HG02938 (cell line): ENCODE results near the gene HAUS7.

Source experiments
- ATAC-seq: cut with Tn5 transposase; IDR thresholded peaks from one replicate; pipeline ENCODE4 v1.9.1; 2021; ENCODE audit warnings: mild to moderate bottlenecking, moderate library complexity; ENCODE audit not compliant: unreplicated experiment

HAUS7 gene

GRCh38 chrX:153441981-153442380, 28.4 kb downstream of the HAUS7 start:
- no peak for ATAC-seq

- no peak for ATAC-seq
Observed at GRCh38 chrX:153441296-153441695, 29.1 kb downstream of the HAUS7 start.

GRCh38 chrX:153440556-153441135, 29.7 kb downstream of the HAUS7 start:
- no peak for ATAC-seq

GRCh38 chrX:153439977-153440376, 30.4 kb downstream of the HAUS7 start:
- ATAC-seq = no peak

- no peak for ATAC-seq
Observed at GRCh38 chrX:153438532-153438931, 31.8 kb downstream of the HAUS7 start.

- ATAC-seq = no peak
Observed at GRCh38 chrX:153435845-153436244, 34.5 kb downstream of the HAUS7 start.

- no peak for ATAC-seq
Observed at GRCh38 chrX:153434801-153435200, 35.6 kb downstream of the HAUS7 start.

GRCh38 chrX:153433781-153434285, 36.5 kb downstream of the HAUS7 start:
- no peak for ATAC-seq

- ATAC-seq = no peak
Observed at GRCh38 chrX:153433161-153433680, 37.2 kb downstream of the HAUS7 start.

- ATAC-seq = no peak
Observed at GRCh38 chrX:153430796-153431195, 39.6 kb downstream of the HAUS7 start.

GRCh38 chrX:153426204-153426603, 44.2 kb downstream of the HAUS7 start:
- ATAC-seq = no peak

- no peak for ATAC-seq
Observed at GRCh38 chrX:153423652-153424051, 46.7 kb downstream of the HAUS7 start.

- ATAC-seq = no peak
Observed at GRCh38 chrX:153421856-153422255, 48.5 kb downstream of the HAUS7 start.

- ATAC-seq = no peak
Observed at GRCh38 chrX:153420851-153421599, 49.4 kb downstream of the HAUS7 start.

- no peak for ATAC-seq
Observed at GRCh38 chrX:153417637-153418036, 52.7 kb downstream of the HAUS7 start.

- ATAC-seq = no peak
Observed at GRCh38 chrX:153416781-153417450, 53.5 kb downstream of the HAUS7 start.

- no peak for ATAC-seq
Observed at GRCh38 chrX:153414856-153415510, 55.4 kb downstream of the HAUS7 start.

GRCh38 chrX:153413731-153414130, 56.6 kb downstream of the HAUS7 start:
- ATAC-seq = no peak

GRCh38 chrX:153412746-153413720, 57.3 kb downstream of the HAUS7 start:
- no peak for ATAC-seq

GRCh38 chrX:153411988-153412574, 58.3 kb downstream of the HAUS7 start:
- ATAC-seq = peak; percentile 2
